ENCODE results near the gene RAD18. TPM values are rescaled to one million over a fixed set of nuclear protein-coding genes. Genes with fewer than 3 reads are reported as not detected.
A peak's percentile ranks its signal among the peaks of the same experiment; 100 is the strongest.

RAD18 gene
- total and polyA plus RNA-seq, 11 donors: 0.76 to 6.1 (median 2.5) TPM

DNA sequence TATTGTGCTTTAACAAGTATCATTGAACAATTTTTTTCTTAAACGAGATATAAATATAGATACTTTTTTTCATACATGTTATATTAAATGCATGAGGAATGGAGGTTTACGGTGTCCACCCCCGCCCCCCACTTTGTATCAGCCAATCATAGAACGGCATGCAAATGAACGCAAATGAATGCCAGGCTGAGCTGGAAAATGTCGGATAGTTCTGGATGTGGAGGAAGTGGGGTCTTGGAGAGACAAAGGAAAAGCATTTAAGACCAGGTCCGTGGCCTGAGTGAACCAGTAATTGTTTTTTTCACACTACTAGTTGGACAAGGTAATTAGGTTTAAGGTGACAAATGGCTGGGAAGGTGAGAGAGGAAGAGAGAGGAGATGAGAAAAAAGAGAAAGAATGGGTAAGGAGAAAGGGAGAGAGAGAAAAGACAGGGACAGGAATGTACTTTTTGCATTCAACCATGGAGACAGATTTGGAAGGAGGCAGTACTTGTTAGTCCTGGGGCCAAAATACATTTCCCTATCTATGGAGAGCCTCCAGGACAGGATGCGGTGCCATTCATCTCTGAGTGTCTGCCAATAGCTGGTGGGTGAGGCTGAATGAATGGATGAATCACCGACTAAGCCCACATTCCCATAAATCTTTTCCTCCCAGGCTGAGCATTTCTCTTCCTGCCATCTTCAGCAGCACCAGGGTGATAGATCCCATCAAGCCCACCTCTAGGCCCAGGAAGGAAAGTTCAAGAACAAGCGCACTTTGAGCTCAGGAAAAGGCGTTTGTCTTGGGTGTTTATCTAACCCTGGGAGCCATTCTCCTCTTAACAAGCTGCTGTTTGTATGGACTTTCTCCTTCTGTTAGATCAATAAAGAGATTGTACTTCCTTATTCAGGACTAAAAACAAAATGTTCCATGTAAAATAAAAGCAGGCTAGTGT lies 1.4 kb upstream of the RAD18 start:
- intact Hi-C loops (cut with DNase I): loop anchor here in 1 of 10 donors (10.0 kb wide), 1 partner anchor 200 kb away; the partner anchor contains the start of gene OXTR
- H3K27ac ChIP-seq: no peak overlapping the region
- ATAC-seq: no peak
- no peaks in the 10 kb centered on the region for H3K36me3 ChIP-seq
- H3K27me3 ChIP-seq: peaks cover 0 to 6% (median 0%) of the 10 kb centered on the region in 9 donors
- H3K4me3 ChIP-seq: no peak overlapping the region
- no peak for DNase-seq
- no peak for TF ChIP-seq POLR2A (IDR thresholded peaks at IDR 0.05)
- TF ChIP-seq, protein P1, sequence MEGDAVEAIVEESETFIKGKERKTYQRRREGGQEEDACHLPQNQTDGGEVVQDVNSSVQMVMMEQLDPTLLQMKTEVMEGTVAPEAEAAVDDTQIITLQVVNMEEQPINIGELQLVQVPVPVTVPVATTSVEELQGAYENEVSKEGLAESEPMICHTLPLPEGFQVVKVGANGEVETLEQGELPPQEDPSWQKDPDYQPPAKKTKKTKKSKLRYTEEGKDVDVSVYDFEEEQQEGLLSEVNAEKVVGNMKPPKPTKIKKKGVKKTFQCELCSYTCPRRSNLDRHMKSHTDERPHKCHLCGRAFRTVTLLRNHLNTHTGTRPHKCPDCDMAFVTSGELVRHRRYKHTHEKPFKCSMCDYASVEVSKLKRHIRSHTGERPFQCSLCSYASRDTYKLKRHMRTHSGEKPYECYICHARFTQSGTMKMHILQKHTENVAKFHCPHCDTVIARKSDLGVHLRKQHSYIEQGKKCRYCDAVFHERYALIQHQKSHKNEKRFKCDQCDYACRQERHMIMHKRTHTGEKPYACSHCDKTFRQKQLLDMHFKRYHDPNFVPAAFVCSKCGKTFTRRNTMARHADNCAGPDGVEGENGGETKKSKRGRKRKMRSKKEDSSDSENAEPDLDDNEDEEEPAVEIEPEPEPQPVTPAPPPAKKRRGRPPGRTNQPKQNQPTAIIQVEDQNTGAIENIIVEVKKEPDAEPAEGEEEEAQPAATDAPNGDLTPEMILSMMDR (IDR thresholded peaks at IDR 0.05): no peak
- H3K4me1 ChIP-seq: peaks cover 0 to 21% (median 10%) of the 10 kb centered on the region in 12 donors
- 76 to 82% (median 79%) methylated on average over 11 of the region's 11 CpGs for WGBS, 4 donors
- H3K9me3 ChIP-seq: no peaks in the 10 kb centered on the region

DNA sequence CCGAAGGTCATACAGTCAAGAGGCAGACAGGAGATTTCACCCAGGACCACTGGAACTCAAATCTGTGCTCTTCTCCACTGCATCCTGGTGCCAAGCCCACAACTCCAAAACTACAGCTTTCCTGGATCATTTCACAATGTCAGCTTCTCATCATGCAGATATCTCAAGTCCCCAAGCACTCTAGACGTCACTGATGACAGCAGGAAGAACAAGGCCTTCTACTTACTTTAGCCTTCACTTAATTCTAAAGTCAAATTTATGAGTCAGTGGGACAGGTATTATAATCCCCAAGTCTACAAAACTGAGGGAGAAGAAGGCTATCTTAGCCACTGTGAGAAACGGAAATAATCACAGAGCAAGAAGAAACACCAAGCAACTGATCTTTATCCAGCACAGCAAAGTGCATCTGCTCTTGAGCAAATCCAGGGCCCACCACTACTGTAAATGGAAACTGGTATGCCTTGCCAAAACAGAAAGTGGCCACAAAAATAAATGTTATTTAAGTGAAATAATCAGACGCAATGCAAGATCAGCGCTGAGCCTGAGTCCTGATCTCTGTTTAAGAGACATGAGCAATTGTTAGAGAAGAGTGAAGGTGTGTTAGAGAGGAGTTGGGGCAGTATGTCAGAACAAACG lies 928 bp downstream of the RAD18 start:
- Histone ChIP-seq H3K27me3 (peaks cover 0 to under 1% (median 0%) of the 10 kb centered on the region in 9 donors), H3K4me3 (peak overlapping the region in 10 of 12 donors; percentile 59 to 97 (median 79)), H3K27ac (peak overlapping the region in 2 of 12 donors; percentile 76 to 86), H3K9me3 (no peaks in the 10 kb centered on the region), H3K36me3 (peaks cover 0 to 14% (median 0%) of the 10 kb centered on the region in 9 donors), H3K4me1 (peaks cover 0 to 21% (median 10%) of the 10 kb centered on the region in 12 donors)
- no peak for DNase-seq
- ATAC-seq: no peak
- no peak for TF ChIP-seq POLR2A (IDR thresholded peaks at IDR 0.05)
- TF ChIP-seq, protein P1 (IDR thresholded peaks at IDR 0.05): no peak
- WGBS, 4 donors: 23 to 26% (median 24%) methylated on average over 6 of the region's 6 CpGs
- intact Hi-C loops (cut with DNase I): loop anchor here in 1 of 10 donors (10.0 kb wide), 1 partner anchor 198 kb away; the partner anchor contains the start of gene OXTR

DNA sequence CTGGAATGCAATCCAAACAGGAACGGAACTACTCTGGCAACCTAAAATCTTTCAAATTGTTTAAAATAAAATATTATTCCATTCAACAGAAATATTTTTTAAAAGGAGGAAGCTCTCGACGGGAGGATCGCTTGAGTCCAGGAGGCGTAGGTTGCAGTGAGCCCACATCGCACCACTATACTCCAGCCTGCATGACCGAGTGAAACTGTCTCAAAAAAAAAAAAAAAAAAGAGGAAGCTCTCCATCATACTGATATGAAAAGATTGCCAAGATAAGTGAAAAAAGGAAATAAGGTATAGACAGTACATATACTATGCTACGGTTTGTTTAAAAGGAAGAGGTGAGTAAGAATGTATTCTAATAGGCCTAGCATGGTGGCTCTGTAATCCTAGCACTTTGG lies 3.6 kb downstream of the RAD18 start:
- no peak overlapping the region for H3K27ac ChIP-seq
- H3K4me1 ChIP-seq: peaks cover 0 to 21% (median 13%) of the 10 kb centered on the region in 12 donors
- DNase-seq: no peak
- WGBS, 4 donors: 83 to 89% (median 85%) methylated on average over 8 of the region's 8 CpGs
- peaks cover 0 to 26% (median 0%) of the 10 kb centered on the region in 9 donors for H3K36me3 ChIP-seq
- H3K27me3 ChIP-seq: no peaks in the 10 kb centered on the region
- no peak overlapping the region for H3K4me3 ChIP-seq
- ATAC-seq: no peak
- TF ChIP-seq, protein P1 (IDR thresholded peaks at IDR 0.05): no peak
- no peak for TF ChIP-seq POLR2A (IDR thresholded peaks at IDR 0.05)
- H3K9me3 ChIP-seq: no peaks in the 10 kb centered on the region
- intact Hi-C loops (cut with DNase I): loop anchor here in 1 of 10 donors (10.0 kb wide), 2 partner anchors 195 to 295 kb away; partner anchors contain the start of gene OXTR
